ENCODE measurements around the gene FIBCD1. TPM values are rescaled to one million over a fixed set of nuclear protein-coding genes. Genes with fewer than 3 reads are reported as not detected.

The FIBCD1 gene
- total RNA-seq, 6 experiments from 2014 or later: not detected

DNA sequence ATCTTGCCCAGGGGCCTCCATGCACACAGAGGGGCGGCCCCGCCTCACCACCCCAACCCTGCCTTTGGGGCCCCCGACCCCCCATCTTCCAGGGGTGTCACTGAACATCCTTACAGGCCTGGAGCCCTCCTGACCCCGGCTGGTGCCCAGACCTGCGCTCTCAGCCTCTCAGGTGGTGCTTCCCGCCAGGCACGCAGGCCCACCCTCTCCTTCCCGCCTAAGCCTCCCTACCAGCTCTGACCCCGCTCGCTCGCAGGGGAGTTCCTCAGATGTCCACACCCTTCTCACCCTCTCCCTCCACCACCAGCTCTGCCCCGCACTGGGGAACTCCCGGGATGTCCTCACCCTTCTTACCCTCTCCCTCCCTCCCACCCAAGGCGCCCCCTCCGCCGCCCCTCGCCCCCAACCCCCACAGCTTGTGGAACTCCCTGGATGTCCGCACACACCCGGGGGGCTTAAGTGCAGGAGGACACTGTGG, 30.1 kb downstream of the FIBCD1 start:
- Histone ChIP-seq H3K27ac (no peak overlapping the region), H3K36me3 (no peaks in the 10 kb centered on the region), H3K4me3 (no peak overlapping the region), H3K4me1 (no peaks in the 10 kb centered on the region), H3K27me3 (no peaks in the 10 kb centered on the region), H3K9me3 (no peaks in the 10 kb centered on the region)
- DNase-seq (no peak), ATAC-seq (no peak)
- TF ChIP-seq POLR2A (IDR thresholded peaks at IDR 0.05): no peak
- TF ChIP-seq, protein P1, sequence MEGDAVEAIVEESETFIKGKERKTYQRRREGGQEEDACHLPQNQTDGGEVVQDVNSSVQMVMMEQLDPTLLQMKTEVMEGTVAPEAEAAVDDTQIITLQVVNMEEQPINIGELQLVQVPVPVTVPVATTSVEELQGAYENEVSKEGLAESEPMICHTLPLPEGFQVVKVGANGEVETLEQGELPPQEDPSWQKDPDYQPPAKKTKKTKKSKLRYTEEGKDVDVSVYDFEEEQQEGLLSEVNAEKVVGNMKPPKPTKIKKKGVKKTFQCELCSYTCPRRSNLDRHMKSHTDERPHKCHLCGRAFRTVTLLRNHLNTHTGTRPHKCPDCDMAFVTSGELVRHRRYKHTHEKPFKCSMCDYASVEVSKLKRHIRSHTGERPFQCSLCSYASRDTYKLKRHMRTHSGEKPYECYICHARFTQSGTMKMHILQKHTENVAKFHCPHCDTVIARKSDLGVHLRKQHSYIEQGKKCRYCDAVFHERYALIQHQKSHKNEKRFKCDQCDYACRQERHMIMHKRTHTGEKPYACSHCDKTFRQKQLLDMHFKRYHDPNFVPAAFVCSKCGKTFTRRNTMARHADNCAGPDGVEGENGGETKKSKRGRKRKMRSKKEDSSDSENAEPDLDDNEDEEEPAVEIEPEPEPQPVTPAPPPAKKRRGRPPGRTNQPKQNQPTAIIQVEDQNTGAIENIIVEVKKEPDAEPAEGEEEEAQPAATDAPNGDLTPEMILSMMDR (IDR thresholded peaks at IDR 0.05): no peak
- intact Hi-C loops (cut with DNase I): no loop called here
- 62% methylated on average over 6 of the region's 19 CpGs for WGBS (ENCODE audit: insufficient coverage, low coverage, low lambda C conversion rate, missing lambda C conversion rate)

DNA sequence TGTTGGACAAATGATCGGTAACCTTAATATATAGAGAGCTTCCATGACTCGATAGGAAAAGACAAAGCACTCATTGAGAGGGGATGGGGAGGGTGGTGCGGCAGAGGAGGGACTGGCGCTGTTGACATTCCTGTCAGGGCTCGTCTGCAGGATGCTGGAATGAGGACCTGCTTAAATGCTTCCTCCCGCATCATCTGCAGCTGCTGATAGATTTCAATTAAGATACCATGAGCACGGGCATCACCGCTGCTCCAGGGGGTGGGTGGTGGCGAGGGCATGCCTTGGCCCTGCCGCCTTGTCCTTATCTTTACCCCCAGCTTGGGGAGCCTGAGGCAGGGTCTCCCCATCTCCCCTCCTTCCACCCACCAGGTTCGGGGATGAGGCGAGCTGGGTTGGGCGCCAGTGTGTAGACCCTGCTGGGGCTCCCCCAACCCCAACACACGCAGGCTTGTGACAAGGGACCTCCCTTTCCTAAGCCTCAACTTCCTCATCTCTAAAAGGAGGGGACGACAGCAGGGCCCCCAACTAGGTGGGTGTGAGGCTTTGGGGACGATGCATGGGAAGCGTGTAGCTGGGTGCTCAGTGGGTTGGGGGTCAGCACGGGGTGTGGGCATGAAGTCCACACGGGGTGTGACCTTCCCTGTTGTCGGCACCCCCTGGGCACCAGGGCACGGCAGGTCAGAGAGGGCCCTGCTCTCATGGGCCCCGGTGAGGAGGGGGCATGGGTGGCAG, 30.7 kb downstream of the FIBCD1 start:
- WGBS (ENCODE audit: insufficient coverage, low coverage, low lambda C conversion rate, missing lambda C conversion rate): 47% methylated on average over 6 of the region's 22 CpGs
- no peak for ATAC-seq
- intact Hi-C loops (cut with DNase I): no loop called here
- DNase-seq: no peak
- Histone ChIP-seq H3K27ac (no peak overlapping the region), H3K4me3 (no peak overlapping the region), H3K4me1 (no peaks in the 10 kb centered on the region), H3K9me3 (no peaks in the 10 kb centered on the region), H3K27me3 (no peaks in the 10 kb centered on the region), H3K36me3 (no peaks in the 10 kb centered on the region)
- TF ChIP-seq, protein P1 (IDR thresholded peaks at IDR 0.05): no peak
- no peak for TF ChIP-seq POLR2A (IDR thresholded peaks at IDR 0.05)

DNA sequence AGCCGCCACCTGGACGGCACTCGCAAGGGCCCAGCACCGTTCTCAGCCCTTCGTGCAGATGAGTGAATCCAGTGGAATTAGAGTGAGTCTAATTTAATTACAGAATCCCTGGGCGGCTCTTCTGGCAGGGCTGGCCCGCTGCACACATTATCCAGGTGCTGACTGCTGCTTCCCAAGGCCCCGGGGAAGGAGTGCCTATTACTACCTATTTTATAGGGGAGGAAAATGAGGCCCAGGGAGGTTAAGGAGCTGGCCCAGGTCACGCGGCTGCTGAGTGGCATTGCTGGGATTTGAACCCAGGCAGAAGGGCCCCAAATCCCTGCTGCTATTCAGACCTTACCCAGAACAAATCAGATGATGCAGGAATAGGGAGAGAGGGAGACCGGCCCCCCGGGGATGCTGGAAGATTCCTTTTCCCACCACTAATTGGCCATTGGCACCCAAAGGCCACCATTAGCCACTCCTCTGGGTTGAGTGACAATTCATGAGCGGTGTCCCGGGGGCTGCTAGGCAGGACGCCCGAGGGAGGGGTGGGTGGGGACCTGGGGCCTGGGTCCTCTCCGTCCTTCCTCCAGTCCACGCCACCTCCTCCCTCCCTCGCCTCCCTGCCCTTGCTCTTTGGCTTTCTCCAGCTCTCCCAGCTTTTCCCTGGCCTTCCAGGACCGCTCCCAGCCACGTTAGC, 32.2 kb downstream of the FIBCD1 start:
- no peak overlapping the region for H3K27ac ChIP-seq
- H3K36me3 ChIP-seq: no peaks in the 10 kb centered on the region
- H3K4me3 ChIP-seq: no peak overlapping the region
- ATAC-seq (no peak), DNase-seq (no peak)
- no peaks in the 10 kb centered on the region for H3K9me3 ChIP-seq
- H3K27me3 ChIP-seq: no peaks in the 10 kb centered on the region
- intact Hi-C loops (cut with DNase I): no loop called here
- WGBS (ENCODE audit: insufficient coverage, low coverage, low lambda C conversion rate, missing lambda C conversion rate): 61% methylated on average over 13 of the region's 21 CpGs
- H3K4me1 ChIP-seq: no peaks in the 10 kb centered on the region
- TF ChIP-seq, protein P1 (IDR thresholded peaks at IDR 0.05): no peak
- no peak for TF ChIP-seq POLR2A (IDR thresholded peaks at IDR 0.05)

DNA sequence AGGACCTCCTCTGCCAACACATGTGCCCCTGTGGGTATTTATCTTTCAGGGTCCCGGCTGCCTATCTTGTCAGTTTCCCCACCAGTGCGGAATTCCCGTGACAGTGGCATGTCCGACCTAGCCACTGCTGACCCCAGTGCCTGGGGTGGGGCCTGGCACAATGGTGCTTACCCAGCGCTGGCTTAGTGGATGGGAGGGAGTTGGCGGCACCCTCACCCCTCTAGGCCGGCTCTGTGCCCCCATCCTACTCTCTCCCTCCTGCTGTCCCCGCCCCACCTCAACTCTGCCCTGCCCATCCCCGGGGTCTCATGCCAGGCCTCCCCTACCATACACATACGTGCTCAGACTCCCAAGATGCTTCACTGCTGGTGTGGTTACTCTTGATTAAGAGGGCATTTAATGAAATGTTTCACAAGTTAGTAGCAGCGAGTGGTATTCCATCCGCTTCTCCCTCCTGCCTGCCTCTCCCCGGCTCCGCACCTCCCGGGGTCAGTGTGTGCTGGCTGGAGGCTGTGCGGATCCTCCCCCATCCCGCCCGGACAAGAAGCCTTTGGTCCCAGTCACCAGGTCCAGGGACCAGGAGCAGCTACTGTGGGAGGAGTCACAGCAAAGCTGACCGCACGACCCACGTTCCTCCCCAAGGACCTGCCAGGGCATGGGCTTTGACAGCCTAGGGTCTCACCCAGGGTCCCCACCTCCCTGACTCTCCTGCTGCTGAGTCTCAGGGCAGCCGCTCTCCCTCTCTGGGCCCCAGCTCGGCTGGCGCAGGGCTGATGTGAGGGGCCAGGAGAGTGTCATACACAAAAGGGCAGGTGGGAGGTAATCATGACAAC, 32.9 kb downstream of the FIBCD1 start:
- no peaks in the 10 kb centered on the region for H3K4me1 ChIP-seq
- TF ChIP-seq, protein P1 (IDR thresholded peaks at IDR 0.05): no peak
- no peak for TF ChIP-seq POLR2A (IDR thresholded peaks at IDR 0.05)
- no peaks in the 10 kb centered on the region for H3K9me3 ChIP-seq
- H3K27ac ChIP-seq: no peak overlapping the region
- DNase-seq (no peak), ATAC-seq (no peak)
- no peaks in the 10 kb centered on the region for H3K36me3 ChIP-seq
- no peaks in the 10 kb centered on the region for H3K27me3 ChIP-seq
- no peak overlapping the region for H3K4me3 ChIP-seq
- WGBS (ENCODE audit: insufficient coverage, low coverage, low lambda C conversion rate, missing lambda C conversion rate): 62% methylated on average over 15 of the region's 24 CpGs
- intact Hi-C loops (cut with DNase I): no loop called here
